ENCODE measurements around the gene PPFIBP1.

PPFIBP1 gene

DNA sequence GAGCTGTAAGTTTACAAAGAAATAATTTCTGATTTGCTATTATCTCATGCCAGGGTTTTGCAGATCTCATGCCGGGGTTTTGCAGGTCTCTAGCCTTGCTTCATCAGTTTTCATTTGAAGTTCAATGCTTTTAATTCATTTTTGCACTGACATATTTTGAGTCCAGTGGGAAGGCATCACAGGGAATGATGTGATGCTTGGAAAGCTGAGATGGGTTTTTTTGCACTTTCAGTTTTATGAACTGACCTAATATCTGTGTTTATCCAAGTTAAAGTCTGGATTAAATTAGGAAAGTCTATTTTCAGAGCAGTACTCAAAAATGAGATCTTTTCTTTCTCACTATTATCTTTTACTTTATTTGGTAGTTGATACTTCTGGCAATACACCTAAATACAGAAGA, 148.6 kb downstream of the PPFIBP1 start:
- H3K27ac ChIP-seq = no peak overlapping the region
- TF ChIP-seq ZFX (IDR thresholded peaks at IDR 0.05; ENCODE audit: borderline replicate concordance) (no peak), CTCF (IDR thresholded peaks at IDR 0.05) (no peak)

DNA sequence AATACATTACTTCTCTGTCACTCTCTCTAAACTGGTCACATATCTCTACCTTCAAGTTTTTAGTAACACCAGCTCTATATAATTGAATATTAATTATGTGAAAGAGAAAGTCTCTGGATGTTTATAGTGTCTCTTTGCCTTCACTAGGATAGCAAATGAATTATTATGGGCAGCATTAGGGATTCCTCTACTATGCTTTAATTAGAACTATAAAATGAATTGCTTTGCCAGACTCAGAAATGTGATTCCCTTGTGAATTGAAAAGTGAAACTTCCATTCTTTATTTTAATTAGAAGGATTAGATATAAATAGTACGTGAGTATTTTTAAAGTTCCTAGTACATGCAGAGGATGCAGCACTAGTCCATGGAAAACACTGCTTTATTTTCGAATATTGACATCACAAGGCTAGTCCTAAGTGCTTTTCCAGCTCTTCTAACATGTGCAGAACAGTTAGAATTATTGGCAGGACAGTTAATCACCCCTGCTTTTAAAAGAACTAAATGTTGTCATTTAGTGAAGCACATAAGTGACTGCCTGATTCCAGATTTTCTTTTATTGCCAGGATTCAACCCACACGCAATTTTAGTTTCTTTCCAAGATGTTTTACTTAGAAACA, 149.2 kb downstream of the PPFIBP1 start:
- no peak for TF ChIP-seq ZFX (IDR thresholded peaks at IDR 0.05; ENCODE audit: borderline replicate concordance)
- no peak for TF ChIP-seq CTCF (IDR thresholded peaks at IDR 0.05)
- H3K27ac ChIP-seq = no peak overlapping the region

DNA sequence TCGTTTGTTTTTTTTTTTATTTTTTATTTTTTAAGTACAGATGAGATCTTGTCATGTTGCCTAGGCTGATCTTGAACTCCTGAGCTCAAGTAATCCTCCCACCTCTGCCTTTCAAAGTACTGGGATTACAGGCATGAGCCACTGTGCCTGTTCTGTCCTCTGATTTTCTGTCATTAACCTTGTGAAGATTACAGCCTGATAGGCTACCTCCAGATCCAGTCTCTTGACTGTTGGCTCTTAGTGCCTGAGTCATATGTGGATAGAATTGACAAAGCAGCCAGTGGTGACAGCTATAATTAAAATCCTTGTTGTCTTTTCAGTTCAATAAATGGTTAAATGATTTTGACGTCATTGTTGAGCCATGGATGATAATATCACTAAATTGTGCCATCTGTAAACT, 151.0 kb downstream of the PPFIBP1 start:
- no peak for TF ChIP-seq ZFX (IDR thresholded peaks at IDR 0.05; ENCODE audit: borderline replicate concordance)
- TF ChIP-seq CTCF (IDR thresholded peaks at IDR 0.05) = no peak
- no peak overlapping the region for H3K27ac ChIP-seq

GRCh38 chr12:27680619-27681018, 156.6 kb downstream of the PPFIBP1 start:
- H3K27ac ChIP-seq = no peak overlapping the region
- no peak for TF ChIP-seq CTCF (IDR thresholded peaks at IDR 0.05)
- TF ChIP-seq ZFX (IDR thresholded peaks at IDR 0.05; ENCODE audit: borderline replicate concordance) = no peak

DNA sequence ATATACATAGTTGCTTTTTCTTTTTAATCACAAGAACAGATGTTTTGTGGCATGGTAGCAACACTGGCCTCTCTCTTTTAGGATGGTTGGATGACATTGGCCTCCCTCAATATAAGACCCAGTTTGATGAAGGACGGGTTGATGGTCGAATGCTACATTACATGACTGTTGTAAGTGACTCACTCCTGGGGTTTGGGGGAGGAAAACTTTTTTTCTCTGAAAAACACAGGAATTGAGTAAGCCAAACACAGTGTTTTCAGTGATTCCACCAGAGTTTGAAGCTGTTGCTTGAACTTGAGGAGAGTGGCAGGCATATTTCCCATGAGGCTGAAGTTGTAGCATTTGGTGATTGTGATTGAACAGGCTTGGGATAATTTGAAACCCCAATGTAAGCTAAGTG, 158.5 kb downstream of the PPFIBP1 start:
- no peak for TF ChIP-seq ZFX (IDR thresholded peaks at IDR 0.05; ENCODE audit: borderline replicate concordance)
- TF ChIP-seq CTCF (IDR thresholded peaks at IDR 0.05) = no peak
- H3K27ac ChIP-seq = no peak overlapping the region

DNA sequence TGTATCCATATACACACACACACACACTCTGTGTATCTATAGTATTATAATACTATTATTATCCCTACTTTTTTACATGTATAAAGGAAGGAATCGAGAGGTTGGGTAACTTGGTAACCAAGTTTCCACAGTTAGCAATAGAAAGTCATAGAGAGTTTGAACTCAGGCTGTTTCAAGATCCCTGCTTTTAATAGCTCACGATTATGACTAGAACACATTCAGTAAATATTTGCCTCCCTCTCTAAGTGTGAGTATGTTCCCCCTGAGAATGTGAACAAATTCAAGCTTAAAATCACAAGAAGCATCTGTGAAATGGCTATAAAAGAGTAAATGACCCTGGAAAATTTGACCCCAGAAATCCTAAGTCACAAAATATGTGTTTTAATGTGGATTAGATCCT, 161.3 kb downstream of the PPFIBP1 start:
- no peak for TF ChIP-seq ZFX (IDR thresholded peaks at IDR 0.05; ENCODE audit: borderline replicate concordance)
- no peak for TF ChIP-seq CTCF (IDR thresholded peaks at IDR 0.05)
- H3K27ac ChIP-seq = no peak overlapping the region

- no peak for TF ChIP-seq CTCF (IDR thresholded peaks at IDR 0.05)
- TF ChIP-seq ZFX (IDR thresholded peaks at IDR 0.05; ENCODE audit: borderline replicate concordance) = no peak
Observed at GRCh38 chr12:27686147-27686546, 162.1 kb downstream of the PPFIBP1 start.

More at GRCh38 chr12:27686147-27686546, 162.1 kb downstream of the PPFIBP1 start:
- no peak overlapping the region for H3K27ac ChIP-seq

All from 22Rv1 (cell line).